IMR-90 (cell line): ENCODE measurements around the gene MICB.

ENCODE experiments used
- BHLHE40 ChIP-seq: fragments of 150-350 bp; IDR thresholded peaks from 2 replicates; pipeline ENCODE4 v1.6.1; 2016; ENCODE audit warnings: mild to moderate bottlenecking, low read depth, low read length
- TF ChIP-seq, protein P1 (sequence below): fragments of 150-350 bp; IDR thresholded peaks from 2 replicates; pipeline ENCODE4 v1.6.1; 2017; ENCODE audit warnings: mild to moderate bottlenecking, antibody characterized with exemption, low read length, low read depth
- TF ChIP-seq, protein P2 (sequence below): conservative IDR thresholded peaks from 2 replicates; pipeline ENCODE4 v1.5.1; 2012; ENCODE audit warnings: mild to moderate bottlenecking, low read depth, low read length, improper control_type of control experiment

DNA sequence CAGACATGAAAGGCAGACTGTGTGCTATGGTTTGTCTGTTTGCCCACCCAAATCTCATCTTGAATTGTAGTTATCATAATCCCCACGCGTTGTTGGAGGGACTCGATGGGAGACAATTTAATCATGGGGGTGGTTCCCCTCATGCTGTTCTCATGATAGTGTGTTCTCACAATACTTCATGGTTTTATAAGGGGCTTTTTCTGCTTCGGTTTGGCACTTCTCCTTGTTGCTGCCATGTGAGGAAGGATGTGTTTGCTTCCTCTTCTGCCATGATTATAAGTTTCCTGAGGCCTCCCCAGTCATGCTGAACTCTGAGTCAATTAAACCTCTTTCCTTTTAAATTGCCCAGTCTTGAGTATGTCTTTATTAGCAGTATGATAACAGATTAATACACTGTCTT lies 47.2 kb upstream of the MICB start:
- no peak for TF ChIP-seq BHLHE40
- TF ChIP-seq, protein P1, sequence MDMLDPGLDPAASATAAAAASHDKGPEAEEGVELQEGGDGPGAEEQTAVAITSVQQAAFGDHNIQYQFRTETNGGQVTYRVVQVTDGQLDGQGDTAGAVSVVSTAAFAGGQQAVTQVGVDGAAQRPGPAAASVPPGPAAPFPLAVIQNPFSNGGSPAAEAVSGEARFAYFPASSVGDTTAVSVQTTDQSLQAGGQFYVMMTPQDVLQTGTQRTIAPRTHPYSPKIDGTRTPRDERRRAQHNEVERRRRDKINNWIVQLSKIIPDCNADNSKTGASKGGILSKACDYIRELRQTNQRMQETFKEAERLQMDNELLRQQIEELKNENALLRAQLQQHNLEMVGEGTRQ = no peak
- TF ChIP-seq, protein P2, sequence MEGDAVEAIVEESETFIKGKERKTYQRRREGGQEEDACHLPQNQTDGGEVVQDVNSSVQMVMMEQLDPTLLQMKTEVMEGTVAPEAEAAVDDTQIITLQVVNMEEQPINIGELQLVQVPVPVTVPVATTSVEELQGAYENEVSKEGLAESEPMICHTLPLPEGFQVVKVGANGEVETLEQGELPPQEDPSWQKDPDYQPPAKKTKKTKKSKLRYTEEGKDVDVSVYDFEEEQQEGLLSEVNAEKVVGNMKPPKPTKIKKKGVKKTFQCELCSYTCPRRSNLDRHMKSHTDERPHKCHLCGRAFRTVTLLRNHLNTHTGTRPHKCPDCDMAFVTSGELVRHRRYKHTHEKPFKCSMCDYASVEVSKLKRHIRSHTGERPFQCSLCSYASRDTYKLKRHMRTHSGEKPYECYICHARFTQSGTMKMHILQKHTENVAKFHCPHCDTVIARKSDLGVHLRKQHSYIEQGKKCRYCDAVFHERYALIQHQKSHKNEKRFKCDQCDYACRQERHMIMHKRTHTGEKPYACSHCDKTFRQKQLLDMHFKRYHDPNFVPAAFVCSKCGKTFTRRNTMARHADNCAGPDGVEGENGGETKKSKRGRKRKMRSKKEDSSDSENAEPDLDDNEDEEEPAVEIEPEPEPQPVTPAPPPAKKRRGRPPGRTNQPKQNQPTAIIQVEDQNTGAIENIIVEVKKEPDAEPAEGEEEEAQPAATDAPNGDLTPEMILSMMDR = no peak
